SU-DHL-6 (cell line): Measurements from ENCODE around the gene PDCD11.

Experiments used
- CTCF ChIP-seq: fragments of 200-600 bp; sonication (generic); IDR thresholded peaks from one replicate; pipeline ENCODE4 v1.5.1; 2017; ENCODE audit warnings: antibody characterized with exemption, mild to moderate bottlenecking, low read length, moderate library complexity; ENCODE audit not compliant: insufficient read depth, poor library complexity, severe bottlenecking
- EZH2phosphoT487 ChIP-seq: fragments of 200-600 bp; sonication (generic), shearing (Covaris generic); conservative IDR thresholded peaks from 2 replicates; pipeline ENCODE4 v1.6.1; 2018; ENCODE audit warnings: mild to moderate bottlenecking, antibody characterized with exemption, low read length, moderate library complexity, mixed read lengths

DNA sequence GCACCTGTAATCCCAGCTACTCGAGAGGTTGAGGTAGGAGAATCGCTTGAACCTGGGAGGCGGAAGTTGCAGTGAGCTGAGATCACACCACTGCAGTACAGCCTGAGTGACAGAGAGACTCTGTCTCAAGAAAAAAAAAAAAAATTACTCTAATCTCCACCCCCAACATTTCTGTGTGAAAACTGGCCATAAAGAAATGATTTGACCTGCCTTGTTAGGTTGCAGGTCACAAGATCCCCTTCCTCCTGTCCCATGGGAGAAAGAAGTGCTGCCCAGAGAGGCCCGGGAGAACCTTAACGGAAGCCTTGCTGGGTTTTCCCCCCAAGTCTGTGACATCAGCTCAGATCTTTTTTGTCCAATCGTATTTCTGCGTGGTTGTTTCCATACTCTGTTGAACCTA lies 71.0 kb downstream of the PDCD11 start:
- no peak for TF ChIP-seq CTCF
- TF ChIP-seq EZH2phosphoT487 = no peak
